Fibroblast of skin of left biceps (primary cell): ENCODE results near the gene EPB41L2.
"Not testable (repeated sequence)": the region's sequence is repeated elsewhere in the genome, so short reads cannot be mapped to it uniquely, and the experiment has no call there.

Experiments used
- DNase-seq, 2 experiments: peaks; one replicate each; pipeline ENCODE4 v3.0.0-alpha.2; 2013; ENCODE audit warnings: low read depth in 2 of 2

EPB41L2 gene

GRCh38 chr6:130838250-130838860, 224.7 kb downstream of the EPB41L2 start:
- no peak for DNase-seq

- no peak for DNase-seq
These were observed 226.0 kb downstream of the EPB41L2 start for GRCh38 chr6:130837067-130837466.

GRCh38 chr6:130836055-130836640, 226.9 kb downstream of the EPB41L2 start:
- no peak for DNase-seq

- no peak for DNase-seq
These were observed 228.4 kb downstream of the EPB41L2 start for GRCh38 chr6:130834482-130835251.

- DNase-seq: no peak
These were observed 229.5 kb downstream of the EPB41L2 start for GRCh38 chr6:130833569-130833968.

- DNase-seq: no peak
These were observed 231.4 kb downstream of the EPB41L2 start for GRCh38 chr6:130831607-130832006.

- no peak for DNase-seq
These were observed 233.6 kb downstream of the EPB41L2 start for GRCh38 chr6:130829333-130829910.

- DNase-seq: no peak
These were observed 235.5 kb downstream of the EPB41L2 start, which contains the start of gene SMLR1 for GRCh38 chr6:130827247-130828149. SMLR1 (plus strand) TSS chr6:130827406; CDS start chr6:130827414, 8 bp downstream.

GRCh38 chr6:130826442-130827246, 236.4 kb downstream of the EPB41L2 start:
- no peak for DNase-seq

GRCh38 chr6:130825772-130826441, 237.1 kb downstream of the EPB41L2 start:
- no peak for DNase-seq

GRCh38 chr6:130824978-130825694, 237.9 kb downstream of the EPB41L2 start:
- no peak for DNase-seq

GRCh38 chr6:130822736-130823135, 240.3 kb downstream of the EPB41L2 start:
- DNase-seq: no peak

- no peak for DNase-seq
These were observed 247.6 kb downstream of the EPB41L2 start for GRCh38 chr6:130815200-130816071.

- no peak for DNase-seq
These were observed 248.5 kb downstream of the EPB41L2 start for GRCh38 chr6:130814506-130814905.

GRCh38 chr6:130811932-130812331, 251.1 kb downstream of the EPB41L2 start:
- DNase-seq: no peak

- no peak for DNase-seq
These were observed 252.6 kb downstream of the EPB41L2 start for GRCh38 chr6:130810307-130811030.

GRCh38 chr6:130801368-130801767, 261.7 kb downstream of the EPB41L2 start:
- not testable (repeated sequence) for DNase-seq

GRCh38 chr6:130797061-130797460, 266.0 kb downstream of the EPB41L2 start:
- DNase-seq: no peak
